LNCaP clone FGC (cell line): Measurements from ENCODE around the gene IGFBP2.

ENCODE experiments used
- DNase-seq: peaks from one replicate; pipeline ENCODE4 v3.0.0-alpha.2; 2011; ENCODE audit warnings: low read depth
- H3K4me3 ChIP-seq: 2 replicates; pipeline ENCODE4 v1.5.1; 2011; ENCODE audit warnings: mild to moderate bottlenecking, low read depth, low read length, control low read depth
- TF ChIP-seq, protein P1 (sequence below): IDR thresholded peaks from 2 replicates; pipeline ENCODE4 v1.5.1; 2012; ENCODE audit warnings: mild to moderate bottlenecking; ENCODE audit not compliant: control insufficient read depth, insufficient read depth; ENCODE audit errors: extremely low read depth

The IGFBP2 gene

DNA sequence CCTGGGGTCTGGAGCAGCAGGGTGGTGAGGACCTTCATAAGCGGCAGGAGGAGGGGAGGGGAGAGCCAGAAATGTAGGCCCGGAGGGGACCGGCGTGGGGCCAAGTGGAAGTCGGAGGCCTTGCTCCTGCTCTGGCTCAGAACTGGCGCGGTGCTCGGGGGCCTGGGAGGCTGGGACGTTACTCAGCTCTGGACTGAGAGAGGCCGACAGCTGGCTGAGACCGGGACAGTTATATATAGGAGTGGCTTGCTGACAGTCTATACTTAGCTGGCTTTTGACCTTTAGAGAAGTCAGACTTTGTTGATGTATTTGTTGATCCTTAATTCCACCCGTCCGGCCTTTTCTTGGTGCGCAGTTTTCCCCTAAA, 46.4 kb downstream of the IGFBP2 start:
- TF ChIP-seq, protein P1, sequence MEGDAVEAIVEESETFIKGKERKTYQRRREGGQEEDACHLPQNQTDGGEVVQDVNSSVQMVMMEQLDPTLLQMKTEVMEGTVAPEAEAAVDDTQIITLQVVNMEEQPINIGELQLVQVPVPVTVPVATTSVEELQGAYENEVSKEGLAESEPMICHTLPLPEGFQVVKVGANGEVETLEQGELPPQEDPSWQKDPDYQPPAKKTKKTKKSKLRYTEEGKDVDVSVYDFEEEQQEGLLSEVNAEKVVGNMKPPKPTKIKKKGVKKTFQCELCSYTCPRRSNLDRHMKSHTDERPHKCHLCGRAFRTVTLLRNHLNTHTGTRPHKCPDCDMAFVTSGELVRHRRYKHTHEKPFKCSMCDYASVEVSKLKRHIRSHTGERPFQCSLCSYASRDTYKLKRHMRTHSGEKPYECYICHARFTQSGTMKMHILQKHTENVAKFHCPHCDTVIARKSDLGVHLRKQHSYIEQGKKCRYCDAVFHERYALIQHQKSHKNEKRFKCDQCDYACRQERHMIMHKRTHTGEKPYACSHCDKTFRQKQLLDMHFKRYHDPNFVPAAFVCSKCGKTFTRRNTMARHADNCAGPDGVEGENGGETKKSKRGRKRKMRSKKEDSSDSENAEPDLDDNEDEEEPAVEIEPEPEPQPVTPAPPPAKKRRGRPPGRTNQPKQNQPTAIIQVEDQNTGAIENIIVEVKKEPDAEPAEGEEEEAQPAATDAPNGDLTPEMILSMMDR: no peak
- no peak for DNase-seq
- no peak overlapping the region for H3K4me3 ChIP-seq

DNA sequence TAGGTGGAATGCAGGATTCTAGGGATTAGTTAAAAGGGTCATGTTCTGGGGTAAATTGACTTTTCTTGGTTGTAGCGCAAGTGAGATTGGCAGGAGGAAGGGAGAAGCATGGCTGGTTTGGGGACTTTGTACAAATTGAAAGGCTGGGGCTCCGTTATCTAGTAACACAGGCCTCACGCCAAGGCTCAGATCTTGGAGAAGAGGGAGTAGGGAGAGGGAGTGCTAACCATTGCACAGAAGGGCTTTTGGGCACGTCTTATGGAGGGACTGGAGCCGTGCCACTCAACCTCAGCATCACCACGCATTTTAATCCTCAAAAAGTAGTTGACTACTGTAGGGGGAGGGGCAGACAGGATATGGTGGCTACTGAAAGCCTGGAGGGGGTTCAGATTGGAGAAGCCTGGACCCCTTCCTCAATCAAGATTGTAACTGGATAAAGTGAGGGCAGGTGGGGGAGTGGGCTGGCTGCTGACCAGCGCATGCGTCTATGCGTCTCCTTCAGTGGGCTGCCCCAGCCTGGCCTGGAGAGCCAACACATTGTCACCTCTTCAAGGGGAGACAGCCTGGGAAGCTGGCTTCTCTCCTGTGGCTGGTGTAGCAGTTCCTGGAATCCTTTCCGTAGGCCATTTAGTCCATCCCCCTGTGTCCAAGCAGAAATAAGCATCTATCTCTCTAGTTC, 47.9 kb downstream of the IGFBP2 start:
- no peak for DNase-seq
- TF ChIP-seq, protein P1: no peak
- H3K4me3 ChIP-seq: no peak overlapping the region

- no peak for DNase-seq
- H3K4me3 ChIP-seq: no peak overlapping the region
- TF ChIP-seq, protein P1: no peak
These were observed 48.5 kb downstream of the IGFBP2 start for GRCh38 chr2:216681683-216682082.

GRCh38 chr2:216683846-216684245, 50.6 kb downstream of the IGFBP2 start:
- no peak overlapping the region for H3K4me3 ChIP-seq
- no peak for DNase-seq
- TF ChIP-seq, protein P1: no peak

GRCh38 chr2:216685327-216685875, 52.2 kb downstream of the IGFBP2 start:
- no peak for DNase-seq
- H3K4me3 ChIP-seq: no peak overlapping the region
- TF ChIP-seq, protein P1: no peak

DNA sequence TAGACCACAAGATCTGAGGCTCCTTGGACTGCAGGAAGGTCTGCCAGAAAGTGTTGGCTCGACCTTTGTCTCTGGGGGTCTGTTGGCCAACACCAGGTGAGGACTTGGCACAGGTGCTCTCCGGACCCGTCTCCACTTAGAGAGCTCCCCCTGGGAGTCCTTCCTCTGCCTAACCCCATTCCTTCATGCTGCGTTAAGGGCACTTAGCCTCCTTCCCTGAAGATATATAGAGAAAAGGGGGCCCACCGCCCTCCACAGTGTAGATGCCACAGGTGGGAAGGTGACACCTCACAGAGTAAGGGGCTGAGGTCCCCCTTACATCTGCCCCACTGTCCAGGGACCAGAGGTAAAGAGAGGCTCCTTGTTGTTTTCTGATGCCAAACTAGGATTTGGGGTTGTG, 53.9 kb downstream of the IGFBP2 start:
- H3K4me3 ChIP-seq: no peak overlapping the region

More for the DNA sequence above, 53.9 kb downstream of the IGFBP2 start:
- no peak for DNase-seq
- TF ChIP-seq, protein P1: no peak
